Mesodermal cell (in vitro differentiated cells): Measurements from ENCODE around the gene SDK2.

ENCODE experiments used
- H3K27ac ChIP-seq: 2 replicates; pipeline ENCODE4 v1.7.0; 2013; ENCODE audit warnings: mild to moderate bottlenecking, low read depth, low read length, moderate library complexity; ENCODE audit not compliant: severe bottlenecking
- H3K36me3 ChIP-seq: 2 replicates; pipeline ENCODE4 v1.7.1; 2013; ENCODE audit warnings: mild to moderate bottlenecking, low read length, moderate library complexity; ENCODE audit not compliant: control insufficient read depth, insufficient read depth
- H3K4me1 ChIP-seq: one replicate; pipeline ENCODE4 v1.7.1; 2013; ENCODE audit warnings: mild to moderate bottlenecking, low read length; ENCODE audit not compliant: insufficient read depth, control insufficient read depth, poor library complexity, severe bottlenecking
- H3K4me3 ChIP-seq: 2 replicates; pipeline ENCODE4 v1.7.0; 2013; ENCODE audit warnings: low read length, control low read depth, mild to moderate bottlenecking; ENCODE audit not compliant: insufficient read depth, poor library complexity, severe bottlenecking; ENCODE audit errors: extremely low read depth
- H3K9me3 ChIP-seq: 2 replicates; pipeline ENCODE4 v1.7.1; 2013; ENCODE audit warnings: mild to moderate bottlenecking, low read length, moderate library complexity; ENCODE audit not compliant: control insufficient read depth
- WGBS, 2 experiments: methylation state at CpG; one replicate each; pipeline ENCODE4 v1.1.5; 2013; ENCODE audit warnings: missing lambda C conversion rate in 2 of 2; ENCODE audit not compliant: insufficient coverage in 2 of 2; 5-methylcytosine and 5-hydroxymethylcytosine counted together

The SDK2 gene

DNA sequence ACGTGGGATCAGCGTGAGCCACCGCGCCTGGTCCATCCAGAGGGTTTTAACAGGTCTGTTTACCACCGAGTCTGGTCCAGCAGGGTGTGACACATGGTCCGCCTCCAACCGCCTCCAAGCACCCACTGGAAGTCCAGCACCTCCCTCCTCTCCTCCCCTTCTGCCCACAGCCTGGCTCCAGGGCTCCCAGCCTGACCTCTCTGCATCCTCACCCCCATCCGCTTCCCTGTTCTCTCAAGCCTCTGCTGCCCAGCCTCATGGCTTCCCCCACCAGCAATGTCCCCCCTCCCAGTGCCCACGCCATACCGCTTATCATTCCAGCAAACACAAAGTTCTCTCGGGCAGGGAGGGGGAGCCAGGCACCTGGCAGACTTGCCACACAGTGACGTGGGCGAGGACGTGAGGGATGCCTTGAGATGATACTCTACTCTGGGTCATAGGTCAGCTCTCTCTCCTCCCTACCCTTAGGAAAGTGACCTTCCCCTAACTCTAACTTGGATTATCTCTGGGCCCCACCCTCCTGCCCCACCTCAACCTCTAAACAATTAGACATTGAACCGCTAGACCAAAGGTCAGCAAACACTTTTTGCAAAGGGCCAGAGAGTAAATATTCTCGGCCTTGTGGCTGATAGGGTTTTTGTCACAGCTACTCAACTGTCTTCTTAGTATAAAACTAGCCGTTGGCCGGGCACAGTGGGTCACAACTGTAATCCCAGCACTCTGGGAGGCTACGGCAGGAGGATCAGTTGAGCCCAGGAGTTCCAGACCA lies 355.5 kb downstream of the SDK2 start:
- Histone ChIP-seq H3K36me3 (peaks cover 24% of the 10 kb centered on the region), H3K4me1 (peaks cover 71% of the 10 kb centered on the region), H3K4me3 (no peak overlapping the region), H3K27ac (no peak overlapping the region), H3K9me3 (no peaks in the 10 kb centered on the region)
- 86 to 90% methylated on average over 17 to 18 of the region's 19 CpGs for WGBS, 2 experiments

GRCh38 chr17:73286863-73287296 lies 357.4 kb downstream of the SDK2 start:
- 88 to 89% methylated on average over 7 of the region's 8 CpGs for WGBS, 2 experiments
- peaks cover 32% of the 10 kb centered on the region for H3K36me3 ChIP-seq
- H3K9me3 ChIP-seq: no peaks in the 10 kb centered on the region
- H3K4me1 ChIP-seq: peaks cover 60% of the 10 kb centered on the region
- H3K27ac ChIP-seq: no peak overlapping the region
- H3K4me3 ChIP-seq: no peak overlapping the region

DNA sequence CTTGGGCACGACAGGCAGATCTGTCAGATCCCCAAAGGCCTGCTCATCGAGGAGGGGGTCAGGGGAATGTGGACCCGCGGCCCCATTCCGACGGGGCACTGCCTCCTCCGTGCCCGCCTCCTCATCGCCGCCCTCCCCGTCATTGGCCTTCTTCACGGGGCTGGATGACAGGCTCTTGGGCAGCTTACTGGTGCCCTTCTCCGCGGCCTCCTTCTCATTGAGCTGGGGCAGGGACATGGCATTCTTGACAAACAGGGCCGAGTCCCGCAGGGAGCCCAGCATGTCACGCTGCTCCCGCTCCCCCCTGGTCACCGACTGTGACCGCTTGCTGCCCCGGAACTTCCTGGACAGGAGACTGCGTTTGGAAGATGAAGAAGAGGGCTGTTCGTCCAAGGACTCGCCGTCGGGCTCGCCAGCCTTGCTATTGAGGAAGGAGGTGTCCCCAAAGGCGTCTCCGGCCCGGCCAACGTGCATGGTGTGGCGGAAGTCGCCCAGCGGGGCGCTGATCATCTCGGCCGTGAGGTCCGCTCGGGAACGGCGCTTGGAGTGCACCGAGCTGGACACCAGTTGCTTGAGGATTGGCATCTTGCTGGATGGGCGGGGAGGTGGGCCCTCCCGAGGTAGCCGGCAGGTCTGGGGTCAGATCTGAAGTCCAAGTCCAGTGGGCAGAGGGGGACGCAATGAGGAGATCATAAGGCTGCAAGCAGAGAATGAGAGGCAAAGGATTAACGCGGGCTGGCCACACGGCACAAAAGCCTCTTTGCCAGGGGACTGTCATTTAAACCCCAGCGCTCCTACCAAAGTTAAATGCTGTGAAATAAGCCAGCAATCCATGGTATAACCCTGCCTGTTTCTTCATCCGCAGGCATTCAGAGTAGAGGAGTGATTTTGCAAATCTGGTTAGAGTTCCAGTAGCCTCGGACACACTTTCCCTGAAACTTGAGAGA lies 358.1 kb downstream of the SDK2 start:
- Histone ChIP-seq H3K27ac (no peak overlapping the region), H3K9me3 (no peaks in the 10 kb centered on the region), H3K4me1 (peaks cover 53% of the 10 kb centered on the region), H3K4me3 (no peak overlapping the region), H3K36me3 (peaks cover 32% of the 10 kb centered on the region)
- WGBS, 2 experiments: 97% methylated on average over 42 to 52 of the region's 52 CpGs

GRCh38 chr17:73285603-73285908 lies 358.7 kb downstream of the SDK2 start:
- Histone ChIP-seq H3K27ac (peak overlapping the region; percentile 23), H3K4me1 (peaks cover 46% of the 10 kb centered on the region), H3K4me3 (no peak overlapping the region), H3K36me3 (peaks cover 32% of the 10 kb centered on the region), H3K9me3 (no peaks in the 10 kb centered on the region)
- WGBS, 2 experiments: 92 to 97% methylated on average over 6 to 10 of the region's 15 CpGs

- H3K36me3 ChIP-seq: peaks cover 32% of the 10 kb centered on the region
- no peak overlapping the region for H3K4me3 ChIP-seq
- H3K4me1 ChIP-seq: peaks cover 41% of the 10 kb centered on the region
- H3K27ac ChIP-seq: peak overlapping the region; percentile 76
- WGBS, 2 experiments: 89 to 90% methylated on average over 14 to 18 of the region's 20 CpGs
- no peaks in the 10 kb centered on the region for H3K9me3 ChIP-seq
Measured at GRCh38 chr17:73284906-73285602, 359.2 kb downstream of the SDK2 start.
